ENCODE data around the gene ANXA6. TPM values are rescaled to one million over a fixed set of nuclear protein-coding genes. Genes with fewer than 3 reads are reported as not detected.

ANXA6 gene
- polyA plus RNA-seq, 3 donors: 60.6 to 124 (median 93.5) TPM

DNA sequence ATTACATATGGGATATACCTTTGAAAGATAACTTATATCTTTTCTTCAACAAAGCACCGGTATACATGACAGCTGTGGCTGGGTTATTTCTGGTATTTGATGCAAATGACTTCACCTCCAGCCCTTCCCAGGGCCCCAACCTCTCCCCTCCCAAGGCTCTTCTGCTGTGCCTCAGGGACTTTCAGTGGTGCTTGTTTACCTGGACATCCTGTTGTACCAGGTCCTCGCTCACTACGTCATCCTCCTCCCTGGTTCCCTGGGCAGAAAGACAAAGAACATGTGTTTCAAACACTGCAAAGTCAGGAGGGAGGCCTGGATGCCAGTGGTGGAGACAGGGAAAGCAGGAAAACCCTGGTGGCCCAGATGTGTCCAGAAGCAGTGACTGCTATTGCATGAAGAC lies 23.4 kb downstream of the ANXA6 start:
- Histone ChIP-seq H4K20me1 (ENCODE audit: insufficient read depth, low read length) (peaks cover 4% of the 10 kb centered on the region), H3K4me2 (replicated peaks; ENCODE audit: extremely low read depth, low read length, poor library complexity, severe bottlenecking) (no peak overlapping the region), H3K79me2 (ENCODE audit: insufficient read depth, low read length) (peaks cover 41% of the 10 kb centered on the region), H3K36me3 (replicated peaks in 1 of 2; ENCODE audit: control insufficient read depth in 1 of 2, insufficient read depth in 2 of 2, low read length in 2 of 2) (peaks cover 69 to 90% of the 10 kb centered on the region in 2 donors), H3K9ac (ENCODE audit: insufficient read depth, low read length, poor library complexity, severe bottlenecking) (no peak overlapping the region), H3K27ac (ENCODE audit: low read depth in 1 of 2, low read length in 2 of 2) (peak overlapping the region in 1 of 2 donors; percentile 34), H3K9me3 (replicated peaks in 1 of 2; ENCODE audit: control insufficient read depth in 1 of 2, insufficient read depth in 1 of 2, low read length in 2 of 2) (no peaks in the 10 kb centered on the region), H3K27me3 (ENCODE audit: control insufficient read depth in 2 of 2, insufficient read depth in 2 of 2, low read length in 2 of 2) (no peaks in the 10 kb centered on the region), H3K4me3 (replicated peaks in 1 of 3; ENCODE audit: low read depth in 2 of 3, low read length in 3 of 3) (no peak overlapping the region), H2AFZ (ENCODE audit: insufficient read depth, low read depth, low read length, poor library complexity, severe bottlenecking) (no peak overlapping the region), H3K4me1 (ENCODE audit: control insufficient read depth in 1 of 2, insufficient read depth in 2 of 2, low read length in 2 of 2) (peaks cover 51 to 57% of the 10 kb centered on the region in 2 donors)
- H3K4me1 Mint-ChIP-seq: peaks cover 79% of the 10 kb centered on the region
- DNase-seq: no peak
- TF ChIP-seq CTCF (IDR thresholded peaks at IDR 0.05): no peak
- intact Hi-C loops (cut with micrococcal nuclease): loop anchor here in 1 of 2 donors (2.0 kb wide), 1 partner anchor 17 kb away; no protein-coding TSS in a partner anchor
- peaks cover 0 to 2% (median 0%) of the 10 kb centered on the region in 3 donors for H3K27me3 Mint-ChIP-seq (ENCODE audit: low read depth in 3 of 3)
- WGBS (ENCODE audit: insufficient coverage): 100% methylated on average over 2 of the region's 3 CpGs
- no peak overlapping the region for H3K4me3 Mint-ChIP-seq
- H3K27ac Mint-ChIP-seq: peak overlapping the region; percentile 4 to 88 (median 59)
- H3K36me3 Mint-ChIP-seq: peaks cover 83 to 92% of the 10 kb centered on the region in 2 donors
- H3K9me3 Mint-ChIP-seq: peaks cover 0 to 6% (median 0%) of the 10 kb centered on the region in 7 donors

- H3K9me3 Mint-ChIP-seq: peaks cover 0 to 6% (median 0%) of the 10 kb centered on the region in 7 donors
- H3K36me3 ChIP-seq (replicated peaks in 1 of 2; ENCODE audit: control insufficient read depth in 1 of 2, insufficient read depth in 2 of 2, low read length in 2 of 2): peaks cover 69 to 90% of the 10 kb centered on the region in 2 donors
- no peaks in the 10 kb centered on the region for H4K20me1 ChIP-seq (ENCODE audit: insufficient read depth, low read length)
- H3K9me3 ChIP-seq (replicated peaks in 1 of 2; ENCODE audit: control insufficient read depth in 1 of 2, insufficient read depth in 1 of 2, low read length in 2 of 2): no peaks in the 10 kb centered on the region
- 0% methylated on average over 4 of the region's 4 CpGs for WGBS (ENCODE audit: insufficient coverage)
- peaks cover 69% of the 10 kb centered on the region for H3K4me1 Mint-ChIP-seq
- H2AFZ ChIP-seq (ENCODE audit: insufficient read depth, low read depth, low read length, poor library complexity, severe bottlenecking): no peak overlapping the region
- DNase-seq: peak; percentile 88 to 91 (median 90)
- no peak overlapping the region for H3K4me3 Mint-ChIP-seq
- no peaks in the 10 kb centered on the region for H3K27me3 ChIP-seq (ENCODE audit: control insufficient read depth in 2 of 2, insufficient read depth in 2 of 2, low read length in 2 of 2)
- H3K27me3 Mint-ChIP-seq (ENCODE audit: low read depth in 3 of 3): peaks cover 0 to 2% (median 0%) of the 10 kb centered on the region in 3 donors
- H3K4me2 ChIP-seq (replicated peaks; ENCODE audit: extremely low read depth, low read length, poor library complexity, severe bottlenecking): peak overlapping the region; percentile 51
- H3K27ac Mint-ChIP-seq: peak overlapping the region; percentile 5 to 88 (median 76)
- intact Hi-C loops (cut with micrococcal nuclease): no loop called here
- peaks cover 34% of the 10 kb centered on the region for H3K79me2 ChIP-seq (ENCODE audit: insufficient read depth, low read length)
- no peak overlapping the region for H3K9ac ChIP-seq (ENCODE audit: insufficient read depth, low read length, poor library complexity, severe bottlenecking)
- H3K4me1 ChIP-seq (ENCODE audit: control insufficient read depth in 1 of 2, insufficient read depth in 2 of 2, low read length in 2 of 2): peaks cover 51 to 57% of the 10 kb centered on the region in 2 donors
- peaks cover 83 to 92% of the 10 kb centered on the region in 2 donors for H3K36me3 Mint-ChIP-seq
- no peak for TF ChIP-seq CTCF (IDR thresholded peaks at IDR 0.05)
- peak overlapping the region; percentile 0 to 56 for H3K27ac ChIP-seq (ENCODE audit: low read depth in 1 of 2, low read length in 2 of 2)
- peak overlapping the region in 1 of 3 experiments; percentile 23 for H3K4me3 ChIP-seq (replicated peaks in 1 of 3; ENCODE audit: low read depth in 2 of 3, low read length in 3 of 3)
Measured at GRCh38 chr5:151132963-151133362, 24.6 kb downstream of the ANXA6 start.

All from CD14-positive monocyte (primary cell).